Stomach smooth muscle (tissue), 2 donors: ENCODE data around the gene ZNF326.

Experiments used
- H3K27ac ChIP-seq: one replicate; pipeline ENCODE4 v1.7.0; 2013; ENCODE audit warnings: mild to moderate bottlenecking, low read length, inconsistent platforms
- H3K27me3 ChIP-seq, 2 donors: one replicate each; pipeline ENCODE4 v1.7.0; 2013; ENCODE audit warnings: low read length in 2 of 2; ENCODE audit not compliant: insufficient read depth in 2 of 2, control insufficient read depth in 1 of 2
- H3K36me3 ChIP-seq, 2 donors: one replicate each; pipeline ENCODE4 v1.7.0; 2013; ENCODE audit warnings: low read length in 2 of 2; ENCODE audit not compliant: control insufficient read depth in 2 of 2, insufficient read depth in 2 of 2
- H3K4me1 ChIP-seq: one replicate; pipeline ENCODE4 v1.7.0; 2013; ENCODE audit warnings: low read length; ENCODE audit not compliant: control insufficient read depth, insufficient read depth
- H3K4me3 ChIP-seq, 2 donors: one replicate each; pipeline ENCODE4 v1.7.0; 2013; ENCODE audit warnings: low read length in 2 of 2
- H3K9ac ChIP-seq, 2 donors: one replicate each; pipeline ENCODE4 v1.7.0; 2013; ENCODE audit warnings: low read length in 2 of 2, mild to moderate bottlenecking in 1 of 2
- H3K9me3 ChIP-seq, 2 donors: one replicate each; pipeline ENCODE4 v1.7.0; 2013; ENCODE audit warnings: low read length in 2 of 2; ENCODE audit not compliant: control insufficient read depth in 2 of 2
- donor health status: healthy.
- donor health status: Pancreatic carcinoma.

Gene ZNF326, protein sequence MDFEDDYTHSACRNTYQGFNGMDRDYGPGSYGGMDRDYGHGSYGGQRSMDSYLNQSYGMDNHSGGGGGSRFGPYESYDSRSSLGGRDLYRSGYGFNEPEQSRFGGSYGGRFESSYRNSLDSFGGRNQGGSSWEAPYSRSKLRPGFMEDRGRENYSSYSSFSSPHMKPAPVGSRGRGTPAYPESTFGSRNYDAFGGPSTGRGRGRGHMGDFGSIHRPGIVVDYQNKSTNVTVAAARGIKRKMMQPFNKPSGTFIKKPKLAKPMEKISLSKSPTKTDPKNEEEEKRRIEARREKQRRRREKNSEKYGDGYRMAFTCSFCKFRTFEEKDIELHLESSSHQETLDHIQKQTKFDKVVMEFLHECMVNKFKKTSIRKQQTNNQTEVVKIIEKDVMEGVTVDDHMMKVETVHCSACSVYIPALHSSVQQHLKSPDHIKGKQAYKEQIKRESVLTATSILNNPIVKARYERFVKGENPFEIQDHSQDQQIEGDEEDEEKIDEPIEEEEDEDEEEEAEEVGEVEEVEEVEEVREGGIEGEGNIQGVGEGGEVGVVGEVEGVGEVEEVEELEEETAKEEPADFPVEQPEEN

DNA sequence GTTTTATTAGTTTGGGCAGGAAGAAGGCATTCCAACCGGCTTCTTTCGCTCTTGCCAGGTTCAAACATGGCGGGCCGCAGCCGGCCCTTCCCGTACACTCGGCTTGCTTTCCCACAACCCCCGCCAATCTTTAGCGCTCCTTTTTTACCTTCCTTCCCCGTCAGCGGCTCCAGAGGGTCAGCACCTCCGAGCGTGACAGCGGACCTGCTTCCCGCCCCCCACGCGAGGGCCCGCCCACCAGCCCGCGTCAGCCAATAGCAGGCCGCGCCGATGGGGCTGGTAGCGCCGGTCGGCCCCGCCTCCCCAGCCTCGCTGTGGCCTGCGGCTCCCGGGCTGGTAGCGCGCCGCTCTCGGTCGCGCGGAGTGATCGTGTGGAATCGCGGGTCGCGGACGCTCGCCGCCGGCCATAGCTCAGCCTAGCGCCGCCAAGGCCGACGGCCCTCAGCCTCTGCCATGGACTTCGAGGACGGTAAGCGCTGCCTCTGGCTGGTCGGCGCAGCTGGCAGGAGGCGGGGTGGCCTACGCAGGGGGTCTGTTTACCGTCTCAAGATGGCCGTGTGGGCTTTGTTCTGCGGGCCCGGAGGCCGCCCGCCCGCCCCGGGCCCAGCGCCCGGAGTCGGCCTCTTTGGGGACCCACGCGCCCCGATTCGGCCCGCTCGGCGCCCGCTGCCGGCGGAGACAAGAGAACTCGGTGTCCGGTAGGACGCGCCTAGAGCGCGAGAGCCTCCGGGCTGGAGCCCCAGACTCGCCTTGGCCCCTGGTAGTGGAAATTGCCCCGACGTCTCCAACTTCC, at the start of gene ZNF326:
TSS of gene ZNF326 (plus strand) at position 306 of the 793 bp plus-strand sequence. CDS start at position 454, 148 bp downstream.
- Histone ChIP-seq H3K4me1 (peaks cover 3% of the 10 kb centered on the region), H3K9ac (peak within 1 kb of the TSS; percentile 93 to 95), H3K27ac (peak within 1 kb of the TSS; percentile 85), H3K9me3 (no peaks in the 10 kb centered on the region), H3K4me3 (peak within 1 kb of the TSS; percentile 76 to 85), H3K27me3 (no peaks in the 10 kb centered on the region), H3K36me3 (no peaks in the 10 kb centered on the region)

DNA sequence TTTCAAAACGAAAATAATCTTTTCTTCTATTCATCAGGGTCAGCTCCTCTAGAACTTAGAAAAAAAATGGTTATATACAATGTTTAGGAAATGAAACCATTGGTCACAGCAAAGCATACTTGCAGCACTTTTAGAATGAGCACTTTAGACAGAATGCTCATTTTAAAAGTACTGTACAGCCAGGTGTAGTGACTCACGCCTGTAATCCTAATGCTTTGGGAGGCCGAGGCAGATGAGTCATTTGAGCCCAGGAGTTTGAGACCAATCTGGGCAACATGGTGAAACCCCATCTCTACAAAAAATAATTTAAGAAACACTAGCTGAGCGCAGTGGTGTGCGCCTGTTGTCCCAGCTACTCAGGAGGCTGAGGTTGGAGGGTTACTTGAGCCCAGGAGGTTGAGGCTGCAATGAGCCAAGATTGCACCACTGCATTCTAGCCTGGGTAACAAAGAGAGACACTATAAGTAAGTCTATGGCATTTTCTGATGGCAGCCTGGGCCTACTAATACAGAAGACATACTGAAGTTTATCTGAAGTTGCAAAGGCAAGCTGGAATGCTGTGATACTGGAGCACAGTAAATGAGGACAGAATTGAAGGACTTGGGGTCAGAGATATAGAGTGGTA, 48.9 kb upstream of the ZNF326 start:
- no peak overlapping the region for H3K9ac ChIP-seq
- no peaks in the 10 kb centered on the region for H3K9me3 ChIP-seq
- H3K27me3 ChIP-seq = peaks cover 0 to 2% of the 10 kb centered on the region in 2 donors
- H3K27ac ChIP-seq = no peak overlapping the region
- H3K4me1 ChIP-seq = peaks cover 6% of the 10 kb centered on the region
- no peak overlapping the region for H3K4me3 ChIP-seq
- no peaks in the 10 kb centered on the region for H3K36me3 ChIP-seq

DNA sequence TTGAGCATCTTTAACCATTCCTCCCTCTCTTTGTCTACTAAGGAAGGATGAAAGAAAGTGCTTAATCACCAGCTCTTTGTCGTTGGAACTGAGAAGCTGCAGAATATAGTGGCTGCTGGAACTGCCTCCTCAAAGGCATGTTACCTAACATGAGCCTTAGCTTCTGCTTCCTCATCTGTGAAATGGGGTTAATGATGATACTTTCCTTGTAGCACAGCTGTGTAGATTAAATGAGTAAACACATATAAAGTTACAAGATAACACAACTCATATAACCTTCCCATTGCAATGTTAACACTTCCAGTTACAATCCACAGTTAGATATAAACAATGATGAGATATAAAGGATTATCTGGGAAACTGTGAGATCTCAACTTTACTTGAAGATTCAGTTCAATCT, 48.4 kb upstream of the ZNF326 start:
- Histone ChIP-seq H3K36me3 (no peaks in the 10 kb centered on the region), H3K9me3 (no peaks in the 10 kb centered on the region), H3K4me3 (no peak overlapping the region), H3K9ac (no peak overlapping the region), H3K4me1 (peaks cover 6% of the 10 kb centered on the region), H3K27me3 (peaks cover 0 to 2% of the 10 kb centered on the region in 2 donors), H3K27ac (no peak overlapping the region)

DNA sequence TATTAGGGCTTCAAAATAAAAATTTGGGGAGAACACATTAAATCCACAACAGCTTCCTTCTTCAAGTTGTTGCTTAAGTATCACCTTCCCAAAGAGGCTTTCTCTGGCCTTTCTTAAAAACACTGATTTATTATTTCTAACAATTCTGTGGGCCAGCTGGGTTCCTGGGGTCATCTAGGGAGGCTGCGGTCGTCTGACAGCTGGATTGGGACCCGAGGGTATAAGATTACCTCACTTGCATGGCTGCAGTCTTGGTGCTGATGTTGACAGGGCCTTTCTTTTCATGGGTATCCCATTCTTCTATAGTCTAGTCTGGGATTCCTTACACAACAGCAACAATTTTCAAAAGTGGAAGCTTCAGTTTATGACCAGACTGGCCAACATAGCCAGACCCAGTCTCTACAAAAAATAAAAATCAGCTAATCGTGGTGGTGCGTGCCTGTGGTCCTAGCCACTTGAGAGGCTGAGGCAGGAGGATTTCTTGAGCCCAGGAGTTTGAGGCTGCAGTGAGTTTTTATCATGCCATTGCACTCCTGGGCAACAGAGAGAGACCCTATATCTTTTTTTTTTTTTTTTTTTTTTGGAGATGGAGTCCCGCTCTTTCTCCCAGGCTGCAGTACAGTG, 46.1 kb upstream of the ZNF326 start:
- Histone ChIP-seq H3K27ac (no peak overlapping the region), H3K27me3 (peaks cover 0 to 2% of the 10 kb centered on the region in 2 donors), H3K4me1 (no peaks in the 10 kb centered on the region), H3K36me3 (no peaks in the 10 kb centered on the region), H3K9me3 (no peaks in the 10 kb centered on the region), H3K9ac (no peak overlapping the region), H3K4me3 (no peak overlapping the region)

DNA sequence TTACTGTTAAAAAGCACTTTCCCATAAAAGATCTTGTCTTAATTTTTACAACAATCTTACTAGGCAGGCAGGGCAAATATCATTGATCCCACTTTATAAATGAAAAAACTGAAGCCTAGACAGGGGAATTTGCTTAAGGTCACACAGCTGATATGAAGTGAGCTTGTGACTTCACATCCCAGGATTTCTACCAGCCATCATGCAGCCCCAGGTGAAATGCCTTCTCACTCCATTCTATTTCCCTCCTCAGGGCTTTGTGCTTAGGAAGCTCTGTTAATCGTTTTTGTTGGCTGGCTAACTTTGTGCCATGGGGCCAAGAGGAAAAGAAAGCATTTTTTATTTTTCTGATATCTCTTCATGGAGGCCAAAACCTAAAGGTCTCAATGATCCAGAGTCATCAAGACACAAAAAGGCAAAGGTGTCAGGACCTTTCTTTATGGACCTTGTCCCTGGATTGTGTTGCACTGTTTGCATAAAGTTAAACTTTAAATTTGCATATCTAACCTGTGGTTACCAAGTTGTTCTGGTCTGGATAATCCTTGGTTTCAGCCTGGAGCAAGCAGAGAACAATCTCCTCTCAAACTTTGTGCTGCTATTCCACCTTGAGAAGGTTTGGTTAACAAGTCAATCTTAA, 44.8 kb upstream of the ZNF326 start:
- H3K27ac ChIP-seq = no peak overlapping the region
- H3K36me3 ChIP-seq = no peaks in the 10 kb centered on the region
- no peak overlapping the region for H3K9ac ChIP-seq
- H3K4me3 ChIP-seq = no peak overlapping the region
- no peaks in the 10 kb centered on the region for H3K4me1 ChIP-seq
- peaks cover 0 to 2% of the 10 kb centered on the region in 2 donors for H3K27me3 ChIP-seq
- H3K9me3 ChIP-seq = no peaks in the 10 kb centered on the region

DNA sequence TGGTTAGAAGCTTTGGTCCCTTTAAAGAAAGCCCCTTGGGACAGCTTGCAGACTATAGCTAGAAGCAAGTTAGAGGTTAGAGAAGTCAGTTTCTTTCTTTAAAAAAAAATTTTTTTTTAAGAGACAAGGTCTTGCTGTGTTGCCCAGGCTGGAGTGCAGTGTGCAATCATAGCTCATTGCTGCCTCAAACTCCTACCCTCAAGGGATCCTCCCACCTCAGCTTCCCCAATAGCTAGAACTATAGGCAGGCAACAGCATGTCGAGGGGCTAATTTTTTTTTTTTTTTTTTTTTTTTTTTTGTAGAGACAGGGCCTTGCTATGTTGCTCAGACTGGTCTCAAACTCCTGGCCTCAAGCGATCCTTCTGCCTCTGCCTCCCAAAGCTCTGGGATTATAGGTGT, 44.2 kb upstream of the ZNF326 start:
- Histone ChIP-seq H3K9me3 (no peaks in the 10 kb centered on the region), H3K9ac (no peak overlapping the region), H3K36me3 (no peaks in the 10 kb centered on the region), H3K27ac (no peak overlapping the region), H3K4me1 (no peaks in the 10 kb centered on the region), H3K27me3 (peaks cover 0 to 2% of the 10 kb centered on the region in 2 donors), H3K4me3 (no peak overlapping the region)

DNA sequence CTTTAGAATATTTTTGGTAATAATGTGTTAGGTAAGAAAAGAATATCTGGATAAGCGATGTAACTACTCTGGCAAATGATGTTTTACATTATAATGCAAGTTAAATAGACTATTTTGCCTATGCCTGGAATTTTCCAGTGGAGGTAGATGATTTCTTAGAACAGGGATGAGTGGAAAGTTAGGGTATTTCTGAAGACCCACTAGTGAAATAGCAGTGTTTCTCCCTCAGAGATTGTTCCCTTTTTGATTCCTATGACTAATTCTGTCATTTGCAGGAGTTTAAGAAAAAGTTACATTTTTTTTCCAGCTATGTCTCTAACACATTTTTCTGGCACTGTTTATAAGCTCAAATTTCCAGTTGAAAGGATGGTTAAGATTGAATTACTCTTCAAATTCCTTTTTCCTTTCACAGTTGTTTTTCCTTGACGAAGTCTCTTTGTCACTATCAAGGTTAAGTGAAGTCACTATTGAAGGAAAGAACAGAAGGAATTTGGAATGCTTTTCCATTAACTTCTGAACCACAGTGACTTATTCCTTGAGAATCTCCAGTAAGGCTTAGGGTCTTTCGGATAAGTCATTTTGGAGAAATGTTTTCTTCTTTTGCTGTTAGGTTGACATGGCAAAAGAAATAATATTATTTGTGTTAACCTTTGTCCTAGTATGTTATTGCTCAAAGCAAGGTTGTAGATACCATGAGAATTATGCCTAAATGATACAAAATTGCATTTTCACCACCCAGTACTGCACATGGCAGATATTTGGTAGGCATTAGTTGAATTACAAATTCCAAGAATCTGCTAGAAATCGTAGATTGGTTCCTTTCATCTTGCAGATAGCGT, 42.9 kb upstream of the ZNF326 start:
- Histone ChIP-seq H3K9ac (no peak overlapping the region), H3K4me3 (no peak overlapping the region), H3K4me1 (no peaks in the 10 kb centered on the region), H3K27me3 (peaks cover 0 to 2% of the 10 kb centered on the region in 2 donors), H3K9me3 (no peaks in the 10 kb centered on the region), H3K36me3 (no peaks in the 10 kb centered on the region), H3K27ac (no peak overlapping the region)

DNA sequence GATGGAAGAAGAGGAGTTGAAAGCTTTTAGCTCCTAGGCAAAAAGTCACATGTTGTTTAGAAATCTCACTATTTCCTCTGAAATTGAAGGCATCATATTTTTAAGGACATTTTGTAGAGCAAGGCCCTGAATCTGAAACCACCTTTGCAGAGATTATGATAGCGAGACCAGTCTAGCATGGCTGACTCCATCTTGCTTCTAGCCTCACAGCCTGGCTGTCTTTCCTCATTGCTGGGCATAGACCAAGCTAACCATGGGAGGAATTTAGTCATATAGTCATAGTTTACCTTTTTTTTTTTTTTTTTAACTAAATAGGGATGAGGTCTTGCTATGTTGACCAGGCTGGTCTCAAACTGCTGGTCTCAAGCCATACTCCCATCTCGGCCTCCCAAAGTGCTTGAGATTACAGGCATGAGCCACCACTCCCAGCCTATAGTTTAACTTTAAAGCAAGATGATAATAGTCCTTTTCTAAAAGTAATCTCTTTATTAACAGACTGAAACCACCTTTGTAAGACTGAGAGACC, 42.2 kb upstream of the ZNF326 start:
- no peaks in the 10 kb centered on the region for H3K36me3 ChIP-seq
- no peak overlapping the region for H3K4me3 ChIP-seq
- H3K4me1 ChIP-seq = no peaks in the 10 kb centered on the region
- no peak overlapping the region for H3K27ac ChIP-seq
- H3K9ac ChIP-seq = no peak overlapping the region
- H3K27me3 ChIP-seq = peaks cover 0 to 2% of the 10 kb centered on the region in 2 donors
- H3K9me3 ChIP-seq = no peaks in the 10 kb centered on the region

DNA sequence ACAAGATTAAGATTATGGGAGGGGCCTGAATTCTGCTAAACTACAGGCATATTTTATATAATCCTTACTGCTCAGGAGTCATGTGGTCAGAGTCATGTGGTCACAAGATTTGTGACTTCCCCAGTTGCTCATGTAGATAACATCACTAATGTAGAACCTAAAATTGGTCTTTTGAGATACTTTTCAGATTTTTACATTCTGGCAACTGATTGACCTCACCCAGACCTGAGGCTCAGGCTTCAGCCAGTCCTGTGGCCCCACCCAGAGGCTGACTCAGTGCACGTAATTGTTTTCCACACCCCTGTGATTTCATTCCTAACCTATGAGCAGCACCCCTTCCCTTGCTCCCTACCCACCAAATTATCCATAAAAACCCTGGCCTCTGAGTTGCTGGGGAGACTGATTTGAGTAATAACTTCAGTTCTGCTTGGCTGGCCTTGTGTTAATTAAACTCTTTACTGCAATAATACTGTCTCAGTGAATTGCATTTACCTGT, 41.7 kb upstream of the ZNF326 start:
- peaks cover 0 to 2% of the 10 kb centered on the region in 2 donors for H3K27me3 ChIP-seq
- no peak overlapping the region for H3K4me3 ChIP-seq
- no peaks in the 10 kb centered on the region for H3K9me3 ChIP-seq
- H3K27ac ChIP-seq = no peak overlapping the region
- no peaks in the 10 kb centered on the region for H3K36me3 ChIP-seq
- no peak overlapping the region for H3K9ac ChIP-seq
- H3K4me1 ChIP-seq = no peaks in the 10 kb centered on the region
